GM23338 (cell line): Measurements from ENCODE around the gene PHF1. TPM values are rescaled to one million over a fixed set of nuclear protein-coding genes. Genes with fewer than 3 reads are reported as not detected.

Source experiments
- ATAC-seq: fragments of 200-7000 bp; cut with Tn5 transposase; 3 replicates; pipeline ENCODE4 v1.9.1; 2020
- DNase-seq: peaks from one replicate; pipeline ENCODE4 v3.0.0-alpha.2; 2015; ENCODE audit warnings: low spot score
- H2AFZ ChIP-seq: fragments of 200-600 bp; sonication (generic); 2 replicates; pipeline ENCODE4 v1.8.0; 2016; ENCODE audit warnings: antibody characterized with exemption, mild to moderate bottlenecking, moderate library complexity
- H3F3A ChIP-seq: fragments of 200-600 bp; sonication (generic); replicated peaks from 2 replicates; pipeline ENCODE4 v1.8.0; 2017; ENCODE audit warnings: antibody characterized with exemption, mixed run types, low read depth
- H3K27ac ChIP-seq: fragments of 200-600 bp; sonication (generic); 2 replicates; pipeline ENCODE4 v1.6.1; 2016; ENCODE audit warnings: low read depth
- H3K27me3 ChIP-seq: fragments of 200-600 bp; sonication (generic); 2 replicates; pipeline ENCODE4 v1.8.0; 2016; ENCODE audit warnings: mild to moderate bottlenecking, mixed run types, moderate library complexity; ENCODE audit not compliant: insufficient read depth
- H3K36me3 ChIP-seq: fragments of 200-600 bp; sonication (generic); 2 replicates; pipeline ENCODE4 v1.8.0; 2016; ENCODE audit warnings: mild to moderate bottlenecking; ENCODE audit not compliant: insufficient read depth
- H3K4me1 ChIP-seq: fragments of 200-600 bp; sonication (generic); 2 replicates; pipeline ENCODE4 v1.8.0; 2016; ENCODE audit warnings: mild to moderate bottlenecking, moderate library complexity; ENCODE audit not compliant: insufficient read depth
- H3K4me2 ChIP-seq: fragments of 200-600 bp; sonication (generic); 2 replicates; pipeline ENCODE4 v1.7.1; 2017; ENCODE audit warnings: mixed run types
- H3K4me3 ChIP-seq: fragments of 200-600 bp; sonication (generic); 2 replicates; pipeline ENCODE4 v1.6.1; 2016; ENCODE audit warnings: mixed run types
- H3K79me2 ChIP-seq: fragments of 200-600 bp; sonication (generic); replicated peaks from 2 replicates; pipeline ENCODE4 v1.8.0; 2017; ENCODE audit warnings: mild to moderate bottlenecking; ENCODE audit not compliant: insufficient read depth
- H3K9me2 ChIP-seq: fragments of 200-600 bp; sonication (generic); 2 replicates; pipeline ENCODE4 v1.8.0; 2017; ENCODE audit not compliant: insufficient read depth
- H4K20me1 ChIP-seq: fragments of 200-600 bp; sonication (generic); replicated peaks from 2 replicates; pipeline ENCODE4 v1.8.0; 2017; ENCODE audit warnings: mild to moderate bottlenecking; ENCODE audit not compliant: insufficient read depth
- H3K27ac Mint-ChIP-seq: 2 replicates; pipeline ENCODE4 v1.8.0; 2020; ENCODE audit warnings: inconsistent platforms, mild to moderate bottlenecking, moderate library complexity, mixed read lengths
- H3K27me3 Mint-ChIP-seq: 3 replicates; pipeline ENCODE4 v1.8.0; 2022; ENCODE audit warnings: low read depth, mild to moderate bottlenecking, moderate library complexity, mixed read lengths, inconsistent platforms; ENCODE audit not compliant: insufficient read depth, poor library complexity
- H3K36me3 Mint-ChIP-seq: 3 replicates; pipeline ENCODE4 v1.8.0; 2021; ENCODE audit warnings: low read depth, mild to moderate bottlenecking, inconsistent platforms, moderate library complexity, mixed read lengths
- H3K4me1 Mint-ChIP-seq: 3 replicates; pipeline ENCODE4 v1.8.0; 2020; ENCODE audit warnings: mild to moderate bottlenecking, inconsistent platforms, mixed read lengths
- H3K4me3 Mint-ChIP-seq: 3 replicates; pipeline ENCODE4 v1.8.0; 2021; ENCODE audit warnings: moderate library complexity, mild to moderate bottlenecking, inconsistent platforms, mixed read lengths
- H3K9me3 Mint-ChIP-seq: 3 replicates; pipeline ENCODE4 v1.8.0; 2020; ENCODE audit warnings: moderate library complexity, mild to moderate bottlenecking, inconsistent platforms, mixed read lengths
- CREB1 ChIP-seq: fragments of 250-450 bp; sonication (Bioruptor Pico); IDR thresholded peaks from 2 replicates; pipeline ENCODE4 v1.5.0; 2020; ENCODE audit warnings: low read depth, mild to moderate bottlenecking, moderate library complexity
- CTCF ChIP-seq, 2 experiments: fragments of 200-600 bp in 1 of 2; sonication (generic) in 1 of 2; conservative IDR thresholded peaks; 2 replicates each; pipeline versions ENCODE4 v1.5.1 to v1.6.1; 2016 to 2017; ENCODE audit warnings: antibody characterized with exemption in 2 of 2, low read depth in 2 of 2, mild to moderate bottlenecking in 2 of 2, moderate library complexity in 1 of 2
- EZH2 ChIP-seq: fragments of 200-600 bp; sonication (generic); IDR thresholded peaks from one replicate; pipeline ENCODE4 v1.8.0; 2017; ENCODE audit warnings: antibody characterized with exemption, mild to moderate bottlenecking, low read depth; ENCODE audit not compliant: unreplicated experiment
- EZH2phosphoT487 ChIP-seq: fragments of 200-600 bp; sonication (generic); IDR thresholded peaks from one replicate; pipeline ENCODE4 v1.8.1; 2018; ENCODE audit warnings: antibody characterized with exemption; ENCODE audit not compliant: unreplicated experiment
- JUNB ChIP-seq: IDR thresholded peaks from one replicate; pipeline ENCODE4 v1.6.1; 2016; ENCODE audit warnings: antibody characterized with exemption; ENCODE audit not compliant: unreplicated experiment
- NANOG ChIP-seq: IDR thresholded peaks from 2 replicates; pipeline ENCODE4 v1.6.1; 2016; ENCODE audit warnings: antibody characterized with exemption, borderline replicate concordance
- POLR2AphosphoS5 ChIP-seq: IDR thresholded peaks from 2 replicates; pipeline ENCODE4 v1.6.1; 2016; ENCODE audit warnings: antibody characterized with exemption, low read depth
- REST ChIP-seq: IDR thresholded peaks from one replicate; pipeline ENCODE4 v1.6.1; 2018; ENCODE audit warnings: antibody characterized with exemption; ENCODE audit not compliant: unreplicated experiment
- STAT1 ChIP-seq: IDR thresholded peaks from one replicate; pipeline ENCODE4 v1.6.1; 2016; ENCODE audit warnings: antibody characterized with exemption; ENCODE audit not compliant: unreplicated experiment
- ZNF114 ChIP-seq: fragments of 250-450 bp; sonication (Bioruptor Pico); IDR thresholded peaks from 2 replicates; pipeline ENCODE4 v1.5.0; 2020; ENCODE audit warnings: mild to moderate bottlenecking, moderate library complexity
- ZNF331 ChIP-seq: fragments of 250-450 bp; sonication (Bioruptor Pico); IDR thresholded peaks from 2 replicates; pipeline ENCODE4 v1.5.0; 2020; ENCODE audit warnings: low read depth, mild to moderate bottlenecking, moderate library complexity
- ZNF462 ChIP-seq: fragments of 250-450 bp; sonication (Bioruptor Pico); IDR thresholded peaks from 2 replicates; pipeline ENCODE4 v1.5.0; 2020; ENCODE audit warnings: mild to moderate bottlenecking, moderate library complexity
- polyA plus RNA-seq: library from polyadenylated mRNA; unstranded; fragments of >200 nt; fragmentation: Nextera tagmentation; extraction: Ambion mirVana; gene quantifications from 2 replicates; pipeline ENCODE4 v1.2.1, GENCODE V29; 2016
- total RNA-seq: library from RNA; depleted of rRNA; stranded (reverse); fragments of >200 nt; shearing (Covaris generic); gene quantifications from 2 replicates; pipeline ENCODE4 v1.2.3, GENCODE V29; 2014
- TF ChIP-seq, protein P1 (sequence below): IDR thresholded peaks from 2 replicates; pipeline ENCODE4 v1.6.1; 2016; ENCODE audit warnings: antibody characterized with exemption

PHF1 gene
- total and polyA plus RNA-seq, 2 experiments from 2014 or later = 29.4 to 46.7 TPM

GRCh38 chr6:33416386-33417127, 5.7 kb downstream of the PHF1 start:
- Histone ChIP-seq H2AFZ (no peak overlapping the region), H3K9me2 (no peaks in the 10 kb centered on the region), H3K79me2 (peaks cover 53% of the 10 kb centered on the region), H3K36me3 (peaks cover 14% of the 10 kb centered on the region; the same call in 1 of the 2 replicates), H3K4me2 (peak overlapping the region; percentile 99), H3K27ac (peak overlapping the region; percentile 91; the same call in 1 of the 2 replicates), H3K4me3 (peak overlapping the region; percentile 98), H4K20me1 (peaks cover 22% of the 10 kb centered on the region), H3F3A (peaks cover 26% of the 10 kb centered on the region), H3K4me1 (peaks cover 45% of the 10 kb centered on the region), H3K27me3 (no peaks in the 10 kb centered on the region)
- ATAC-seq (no peak), DNase-seq (no peak)
- H3K9me3 Mint-ChIP-seq = no peaks in the 10 kb centered on the region
- H3K4me3 Mint-ChIP-seq = peak overlapping the region; percentile 99
- peak overlapping the region; percentile 96 for H3K27ac Mint-ChIP-seq
- TF ChIP-seq CREB1 (CRISPR knock-in tag) (no peak), POLR2AphosphoS5 (no peak), CTCF (conservative IDR thresholded peaks at IDR 0.05; ENCODE audit: low read depth in 2 of 2) (no peak), JUNB (no peak), EZH2 (no peak), EZH2phosphoT487 (no peak), ZNF114 (CRISPR knock-in tag) (no peak), STAT1 (no peak), ZNF462 (CRISPR knock-in tag) (no peak), NANOG (no peak), REST (no peak), ZNF331 (CRISPR knock-in tag) (no peak)
- TF ChIP-seq, protein P1, sequence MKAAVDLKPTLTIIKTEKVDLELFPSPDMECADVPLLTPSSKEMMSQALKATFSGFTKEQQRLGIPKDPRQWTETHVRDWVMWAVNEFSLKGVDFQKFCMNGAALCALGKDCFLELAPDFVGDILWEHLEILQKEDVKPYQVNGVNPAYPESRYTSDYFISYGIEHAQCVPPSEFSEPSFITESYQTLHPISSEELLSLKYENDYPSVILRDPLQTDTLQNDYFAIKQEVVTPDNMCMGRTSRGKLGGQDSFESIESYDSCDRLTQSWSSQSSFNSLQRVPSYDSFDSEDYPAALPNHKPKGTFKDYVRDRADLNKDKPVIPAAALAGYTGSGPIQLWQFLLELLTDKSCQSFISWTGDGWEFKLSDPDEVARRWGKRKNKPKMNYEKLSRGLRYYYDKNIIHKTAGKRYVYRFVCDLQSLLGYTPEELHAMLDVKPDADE = no peak
- peaks cover 54% of the 10 kb centered on the region for H3K36me3 Mint-ChIP-seq
- peaks cover 61% of the 10 kb centered on the region for H3K4me1 Mint-ChIP-seq
- peaks cover 30% of the 10 kb centered on the region for H3K27me3 Mint-ChIP-seq
